NCI-H2029 (cell line): ENCODE measurements around the gene CRYBG2.
"Not testable (repeated sequence)": the region's sequence is repeated elsewhere in the genome, so short reads cannot be mapped to it uniquely, and the experiment has no call there.

Experiments used
- DNase-seq: peaks from one replicate; lab custom pipeline; 2025; lab: John Stamatoyannopoulos, UW

The CRYBG2 gene

DNA sequence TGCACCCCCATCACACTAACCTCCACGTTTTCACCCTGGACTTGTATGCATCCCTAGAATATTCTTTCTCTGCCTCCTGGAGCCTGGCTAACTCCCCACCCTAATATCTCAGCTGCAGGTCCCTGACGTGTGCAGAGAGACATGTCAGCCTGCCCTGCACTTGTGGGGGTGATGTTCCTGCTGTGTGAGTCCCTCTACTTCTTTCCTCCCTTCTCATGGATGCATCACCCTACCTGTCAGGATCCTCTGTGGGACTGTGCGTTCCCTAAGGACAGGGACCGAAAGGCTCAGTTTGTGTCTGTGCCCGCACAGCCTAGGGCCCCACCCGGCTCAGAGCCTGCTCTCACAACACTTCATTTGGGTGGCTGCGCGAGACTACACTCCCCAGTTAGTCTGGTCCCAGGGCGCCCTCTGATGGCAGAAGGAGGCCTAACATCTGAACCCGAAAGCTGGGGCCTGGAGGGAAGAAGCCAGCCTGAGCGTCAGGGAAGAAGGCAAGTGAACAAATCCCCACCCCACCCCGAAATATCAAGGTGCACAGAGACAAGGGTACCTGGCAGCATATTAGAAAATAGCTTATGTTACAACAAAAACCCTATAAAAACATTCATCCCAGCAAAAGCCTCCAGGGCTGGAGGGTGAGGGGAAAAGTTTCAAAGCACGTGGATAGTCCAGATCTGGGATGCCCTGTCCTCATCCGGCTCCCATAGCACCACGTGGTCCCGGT, 32.5 kb downstream of the CRYBG2 start:
- peak; percentile 25 for DNase-seq

DNA sequence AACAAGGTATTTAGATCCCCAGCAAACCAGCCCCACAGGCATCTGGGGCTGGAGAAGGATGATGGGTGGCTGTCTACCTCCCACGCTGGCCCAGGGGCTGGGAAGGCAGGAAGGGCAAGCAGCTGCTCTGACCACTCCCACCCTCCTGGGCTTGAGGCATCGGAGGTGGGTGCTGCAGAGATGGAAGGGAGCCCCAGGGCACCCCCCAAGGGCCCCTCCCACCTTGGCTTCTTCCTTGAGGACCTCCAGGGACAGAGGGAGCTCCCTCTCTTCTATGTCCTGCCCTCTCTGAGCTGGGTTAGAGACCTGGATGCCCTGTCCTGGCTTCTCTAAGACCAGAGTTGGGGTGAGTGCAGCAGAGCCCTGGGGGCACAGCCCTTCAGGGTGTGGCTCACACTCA, 33.0 kb downstream of the CRYBG2 start:
- no peak for DNase-seq

GRCh38 chr1:26318338-26319064, 35.4 kb downstream of the CRYBG2 start:
- DNase-seq: no peak

DNA sequence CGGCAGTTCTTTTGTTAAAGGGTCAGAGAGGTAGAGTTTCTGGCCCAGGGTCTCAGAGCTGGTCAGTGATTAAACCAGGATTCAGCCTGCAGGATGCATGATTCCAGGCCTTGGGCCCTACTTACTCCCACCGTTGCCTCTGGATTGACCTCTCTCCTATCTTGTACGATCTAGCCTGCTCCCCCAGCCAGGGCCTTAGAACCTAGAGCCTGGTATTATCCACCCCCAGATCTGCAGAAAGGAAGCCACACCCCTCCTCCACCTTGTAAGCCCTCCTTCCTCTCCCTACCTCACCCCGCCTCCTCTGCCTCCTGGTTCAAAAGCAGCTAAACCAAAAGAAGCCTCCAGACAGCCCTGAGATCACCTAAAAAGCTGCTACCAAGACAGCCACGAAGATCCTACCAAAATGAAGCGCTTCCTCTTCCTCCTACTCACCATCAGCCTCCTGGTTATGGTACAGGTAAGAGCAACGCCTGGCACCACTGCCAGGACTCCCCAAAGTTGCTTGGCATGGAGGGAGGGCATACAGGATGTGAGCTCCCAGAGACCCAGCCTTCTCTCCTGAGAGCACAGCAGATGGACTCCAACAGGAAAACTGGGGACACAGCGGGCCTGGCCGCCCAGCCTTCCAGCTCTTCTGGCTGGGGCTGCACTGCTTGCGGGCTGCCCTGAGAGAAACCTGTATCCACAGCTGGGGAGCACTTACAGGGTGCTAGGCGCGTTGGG, 36.2 kb downstream of the CRYBG2 start, which contains the start of gene CD52:
TSS of gene CD52 (plus strand) at position 347 of the 726 bp plus-strand sequence. CDS start at position 407, 60 bp downstream.
- DNase-seq: no peak

DNA sequence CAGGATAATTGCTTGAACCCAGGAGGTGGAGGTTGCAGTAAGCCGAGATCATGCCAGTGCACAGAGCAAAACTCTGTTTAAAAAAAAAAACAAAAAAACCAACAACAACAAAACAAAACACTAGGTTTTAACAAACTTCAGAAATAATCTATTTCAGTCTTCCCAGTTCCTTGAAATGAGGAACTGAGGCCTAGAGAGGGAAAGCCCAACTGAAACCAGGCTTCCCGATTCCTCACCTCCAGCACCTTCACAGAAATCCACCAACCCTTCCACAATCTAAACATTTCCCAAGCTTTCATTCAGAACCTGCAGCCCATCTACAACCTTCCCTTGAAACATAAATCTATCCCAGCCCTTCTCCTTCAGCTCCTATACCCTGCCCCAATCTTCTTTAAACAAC, 36.8 kb downstream of the CRYBG2 start:
- no peak for DNase-seq

GRCh38 chr1:26315874-26316850, 37.8 kb downstream of the CRYBG2 start:
- DNase-seq: no peak

- DNase-seq: no peak
Measured at GRCh38 chr1:26314501-26314900, 39.4 kb downstream of the CRYBG2 start.

DNA sequence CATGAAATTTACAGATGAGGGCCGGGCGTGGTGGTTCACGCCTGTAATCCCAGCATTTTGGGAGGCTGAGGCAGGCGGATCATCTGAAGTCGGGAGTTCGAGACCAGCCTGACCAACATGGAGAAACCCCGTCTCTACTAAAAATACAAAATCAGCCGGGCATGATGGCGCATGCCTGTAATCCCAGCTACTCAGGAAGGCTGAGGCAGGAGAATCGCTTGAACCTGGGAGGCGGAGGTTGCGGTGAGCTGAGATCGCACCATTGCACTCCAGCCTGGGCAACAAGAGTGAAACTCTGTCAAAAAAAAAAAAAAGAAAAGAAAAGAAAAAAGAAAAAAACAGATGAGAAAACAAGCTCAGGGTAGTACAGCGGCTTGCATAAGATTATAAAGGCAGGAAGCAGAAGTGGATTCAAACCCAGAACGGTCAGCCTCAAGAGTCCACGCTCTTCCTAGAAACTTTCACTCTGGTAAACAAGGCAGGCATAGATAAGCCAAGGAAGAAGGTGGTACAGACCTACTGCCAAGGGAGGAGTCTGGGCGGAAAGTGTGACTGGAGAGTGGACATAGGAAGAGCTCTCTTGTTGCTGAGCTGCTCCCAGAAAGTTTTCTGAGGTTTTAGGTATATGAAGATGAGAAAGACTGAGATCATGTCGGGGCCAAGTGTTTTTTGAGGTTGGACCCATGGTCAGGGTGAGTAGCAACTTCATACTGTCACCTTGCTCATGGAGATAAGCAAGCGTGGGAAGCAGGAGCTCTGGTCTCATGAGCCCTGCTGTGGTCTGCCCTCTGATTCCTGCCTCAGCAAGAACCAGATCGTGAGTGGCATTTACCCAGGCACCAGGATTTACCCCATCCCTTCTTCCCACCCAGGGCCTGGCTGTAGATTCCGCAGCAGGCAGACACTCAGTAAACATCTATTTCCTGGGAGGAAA, 45.7 kb downstream of the CRYBG2 start:
- not testable (repeated sequence) for DNase-seq

- no peak for DNase-seq
Measured at GRCh38 chr1:26307363-26307781, 46.6 kb downstream of the CRYBG2 start.

- peak; percentile 94 for DNase-seq
Measured at GRCh38 chr1:26306290-26307229, 47.4 kb downstream of the CRYBG2 start, which contains the start of gene UBXN11. TSS of gene UBXN11 (minus strand) at chr1:26306636. CDS start at chr1:26302883, 3,753 bp downstream.

GRCh38 chr1:26305667-26306289, 48.2 kb downstream of the CRYBG2 start:
- DNase-seq: no peak

GRCh38 chr1:26302733-26303405, 51.1 kb downstream of the CRYBG2 start:
- no peak for DNase-seq

- DNase-seq: no peak
Measured at GRCh38 chr1:26300578-26301275, 53.2 kb downstream of the CRYBG2 start.

GRCh38 chr1:26297791-26298124, 56.2 kb downstream of the CRYBG2 start:
- no peak for DNase-seq

DNA sequence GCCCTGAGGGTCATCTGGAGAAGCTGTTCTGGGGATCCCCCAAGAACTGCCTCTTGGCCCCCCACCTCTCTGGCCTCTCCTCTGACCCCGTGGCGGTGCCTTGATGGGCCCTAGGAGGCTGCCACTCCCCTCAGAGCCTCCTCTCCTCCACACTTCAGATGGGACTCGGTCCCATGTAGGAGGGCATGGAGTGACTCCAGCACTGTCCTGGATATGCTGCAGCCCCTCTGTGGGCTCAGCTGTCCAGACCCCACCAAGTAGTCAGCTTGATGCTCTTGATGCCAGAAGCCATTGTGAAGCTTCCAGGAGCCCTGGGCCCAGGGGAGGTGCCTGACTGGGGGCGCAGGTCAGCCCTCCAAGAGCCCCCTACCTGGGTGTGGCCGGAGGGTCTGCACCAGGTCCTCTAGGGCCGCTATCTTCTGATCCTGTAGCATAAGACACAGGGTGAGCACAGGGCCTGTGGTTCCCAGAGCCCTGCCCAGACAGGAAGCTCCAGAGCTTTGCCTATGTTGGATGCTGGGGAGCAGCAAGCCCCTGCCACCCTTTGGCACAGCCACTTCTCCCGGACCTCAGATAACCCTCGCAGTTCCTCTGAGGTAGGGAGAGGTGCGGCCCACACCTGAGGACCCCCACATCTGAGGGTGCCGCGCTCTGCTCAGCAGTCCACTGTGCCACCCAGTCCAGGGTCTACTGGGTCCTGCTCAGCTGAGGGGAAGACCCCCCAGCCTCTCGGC, 56.7 kb downstream of the CRYBG2 start:
- no peak for DNase-seq

GRCh38 chr1:26296340-26297056, 57.4 kb downstream of the CRYBG2 start:
- no peak for DNase-seq
